Measurements from ENCODE around the gene APBB1IP. TPM values are rescaled to one million over a fixed set of nuclear protein-coding genes. Genes with fewer than 3 reads are reported as not detected.

The APBB1IP gene
- total RNA-seq, 2 donors from 2014 or later: 2.3 to 4.0 TPM

DNA sequence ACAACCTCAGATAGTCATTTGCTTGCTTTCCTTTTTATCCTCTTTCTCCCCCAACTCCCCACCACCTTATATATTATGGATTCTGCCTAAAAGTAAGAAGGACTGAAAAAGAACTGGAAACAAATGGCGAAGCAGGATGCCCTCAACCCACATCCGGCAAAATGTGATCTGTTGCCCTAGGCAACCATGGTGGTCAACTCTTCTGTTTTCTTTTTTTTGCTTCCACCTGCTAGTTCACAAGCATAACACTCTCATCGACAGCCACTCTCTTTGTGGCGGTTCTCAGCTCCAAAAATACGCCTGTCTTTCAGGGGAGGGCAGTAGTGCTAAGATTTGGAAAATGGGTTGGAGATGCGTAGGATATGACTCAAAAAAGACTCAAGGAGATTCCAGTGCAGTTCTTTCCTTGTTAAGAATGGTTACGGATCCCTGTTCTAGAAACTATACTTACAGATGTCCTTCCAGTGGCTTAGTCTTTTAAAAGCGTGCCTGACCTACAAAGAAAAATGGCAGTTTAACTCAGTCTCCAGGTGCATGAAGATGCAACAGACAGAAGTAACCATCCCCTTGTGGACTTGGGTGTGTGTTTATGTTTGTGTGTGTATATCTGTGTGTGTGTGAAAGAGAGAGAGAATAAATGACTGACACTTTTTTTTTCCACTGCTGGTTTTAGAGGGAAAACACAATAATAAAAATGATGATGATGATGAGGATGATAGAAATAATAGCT is 10.7 kb downstream of the APBB1IP start:
- no peak overlapping the region for H3K4me3 ChIP-seq
- ATAC-seq: no peak
- 53 to 77% methylated on average over 8 of the region's 8 CpGs for WGBS, 2 donors
- H3K9me3 ChIP-seq: no peaks in the 10 kb centered on the region
- H3K27ac ChIP-seq: no peak overlapping the region
- intact Hi-C loops (cut with DNase I): no loop called here
- TF ChIP-seq, protein P1, sequence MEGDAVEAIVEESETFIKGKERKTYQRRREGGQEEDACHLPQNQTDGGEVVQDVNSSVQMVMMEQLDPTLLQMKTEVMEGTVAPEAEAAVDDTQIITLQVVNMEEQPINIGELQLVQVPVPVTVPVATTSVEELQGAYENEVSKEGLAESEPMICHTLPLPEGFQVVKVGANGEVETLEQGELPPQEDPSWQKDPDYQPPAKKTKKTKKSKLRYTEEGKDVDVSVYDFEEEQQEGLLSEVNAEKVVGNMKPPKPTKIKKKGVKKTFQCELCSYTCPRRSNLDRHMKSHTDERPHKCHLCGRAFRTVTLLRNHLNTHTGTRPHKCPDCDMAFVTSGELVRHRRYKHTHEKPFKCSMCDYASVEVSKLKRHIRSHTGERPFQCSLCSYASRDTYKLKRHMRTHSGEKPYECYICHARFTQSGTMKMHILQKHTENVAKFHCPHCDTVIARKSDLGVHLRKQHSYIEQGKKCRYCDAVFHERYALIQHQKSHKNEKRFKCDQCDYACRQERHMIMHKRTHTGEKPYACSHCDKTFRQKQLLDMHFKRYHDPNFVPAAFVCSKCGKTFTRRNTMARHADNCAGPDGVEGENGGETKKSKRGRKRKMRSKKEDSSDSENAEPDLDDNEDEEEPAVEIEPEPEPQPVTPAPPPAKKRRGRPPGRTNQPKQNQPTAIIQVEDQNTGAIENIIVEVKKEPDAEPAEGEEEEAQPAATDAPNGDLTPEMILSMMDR (IDR thresholded peaks at IDR 0.05): no peak
- TF ChIP-seq POLR2A (IDR thresholded peaks at IDR 0.05): no peak
- DNase-seq: peak in 1 of 4 donors; percentile 12
- no peaks in the 10 kb centered on the region for H3K36me3 ChIP-seq (replicated peaks in 1 of 2; ENCODE audit: insufficient read depth in 1 of 2, low read depth in 2 of 2)
- no peaks in the 10 kb centered on the region for H3K27me3 ChIP-seq
- no peaks in the 10 kb centered on the region for H3K4me1 ChIP-seq

DNA sequence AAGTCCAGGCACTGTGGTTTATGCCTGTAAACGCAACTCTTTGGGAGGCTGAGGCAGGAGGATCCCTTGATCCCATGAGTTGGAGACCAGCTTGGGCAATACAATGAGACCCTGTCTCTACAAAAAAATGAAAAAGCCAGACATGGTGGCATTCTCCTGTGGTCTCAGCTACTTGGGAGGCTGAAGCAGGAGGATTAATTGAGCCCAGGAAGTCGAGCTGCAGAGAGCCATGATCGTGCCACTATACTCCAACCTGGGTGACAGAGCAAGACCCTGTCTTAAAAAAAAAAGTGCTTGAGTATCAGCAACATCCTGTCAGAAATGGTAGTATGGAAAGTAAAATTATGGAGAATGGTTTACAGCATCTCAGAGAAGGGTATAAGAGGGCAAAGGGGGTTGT is 11.6 kb downstream of the APBB1IP start:
- intact Hi-C loops (cut with DNase I): no loop called here
- no peaks in the 10 kb centered on the region for H3K27me3 ChIP-seq
- no peaks in the 10 kb centered on the region for H3K4me1 ChIP-seq
- TF ChIP-seq POLR2A (IDR thresholded peaks at IDR 0.05): no peak
- TF ChIP-seq, protein P1 (IDR thresholded peaks at IDR 0.05): no peak
- ATAC-seq (no peak), DNase-seq (no peak)
- no peak overlapping the region for H3K4me3 ChIP-seq
- 36 to 45% methylated on average over 3 of the region's 3 CpGs for WGBS, 2 donors
- no peaks in the 10 kb centered on the region for H3K9me3 ChIP-seq
- H3K36me3 ChIP-seq (replicated peaks in 1 of 2; ENCODE audit: insufficient read depth in 1 of 2, low read depth in 2 of 2): no peaks in the 10 kb centered on the region
- no peak overlapping the region for H3K27ac ChIP-seq

DNA sequence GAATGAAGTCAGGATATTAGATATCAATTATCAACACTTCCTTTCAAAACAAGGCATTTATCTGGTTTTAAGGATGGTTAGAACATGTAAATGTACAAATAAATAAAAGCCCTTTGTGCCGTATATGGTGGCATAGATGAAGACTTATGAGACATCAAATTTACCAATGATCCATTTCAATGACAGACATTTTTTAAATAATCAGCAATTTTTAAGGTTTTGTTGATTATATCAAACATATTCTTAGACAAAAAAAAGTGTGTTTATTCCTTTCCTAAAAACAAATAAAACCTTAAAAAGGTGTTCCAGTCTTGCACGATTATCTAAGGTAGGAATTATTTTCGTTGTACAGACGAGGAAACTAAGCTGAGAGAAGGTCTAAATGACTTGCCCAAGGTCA is 13.8 kb downstream of the APBB1IP start:
- Histone ChIP-seq H3K27ac (no peak overlapping the region), H3K27me3 (no peaks in the 10 kb centered on the region), H3K4me1 (no peaks in the 10 kb centered on the region), H3K4me3 (no peak overlapping the region), H3K36me3 (replicated peaks in 1 of 2; ENCODE audit: insufficient read depth in 1 of 2, low read depth in 2 of 2) (no peaks in the 10 kb centered on the region), H3K9me3 (no peaks in the 10 kb centered on the region)
- TF ChIP-seq POLR2A (IDR thresholded peaks at IDR 0.05): no peak
- TF ChIP-seq, protein P1 (IDR thresholded peaks at IDR 0.05): no peak
- intact Hi-C loops (cut with DNase I): no loop called here
- DNase-seq (no peak), ATAC-seq (no peak)
- WGBS, 2 donors: 12 to 16% methylated on average over 4 of the region's 4 CpGs

DNA sequence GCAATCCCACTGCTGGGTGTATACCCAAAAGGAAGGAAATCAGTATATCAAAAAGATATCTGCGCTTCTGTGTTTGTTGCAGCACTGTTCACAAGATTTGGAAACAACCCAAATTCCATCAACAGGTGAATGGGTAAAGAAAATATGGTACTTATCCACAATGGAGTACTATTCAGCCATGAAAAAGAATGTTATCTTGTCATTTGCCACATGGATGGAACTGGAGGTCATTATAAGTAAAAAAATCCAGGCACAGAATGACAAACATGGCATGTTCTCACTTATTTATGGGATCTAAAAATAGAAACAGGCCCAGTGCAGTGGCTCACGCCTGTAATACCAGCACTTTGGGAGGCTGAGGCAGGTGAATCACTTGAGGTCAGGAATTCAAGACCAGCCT is 15.7 kb downstream of the APBB1IP start:
- no peak for DNase-seq
- Histone ChIP-seq H3K27ac (no peak overlapping the region), H3K27me3 (no peaks in the 10 kb centered on the region), H3K36me3 (replicated peaks in 1 of 2; ENCODE audit: insufficient read depth in 1 of 2, low read depth in 2 of 2) (no peaks in the 10 kb centered on the region), H3K4me1 (no peaks in the 10 kb centered on the region), H3K4me3 (no peak overlapping the region), H3K9me3 (no peaks in the 10 kb centered on the region)
- intact Hi-C loops (cut with DNase I): no loop called here
- 51 to 70% methylated on average over 2 of the region's 2 CpGs for WGBS, 2 donors
- no peak for ATAC-seq
- TF ChIP-seq, protein P1 (IDR thresholded peaks at IDR 0.05): no peak
- TF ChIP-seq POLR2A (IDR thresholded peaks at IDR 0.05): no peak

DNA sequence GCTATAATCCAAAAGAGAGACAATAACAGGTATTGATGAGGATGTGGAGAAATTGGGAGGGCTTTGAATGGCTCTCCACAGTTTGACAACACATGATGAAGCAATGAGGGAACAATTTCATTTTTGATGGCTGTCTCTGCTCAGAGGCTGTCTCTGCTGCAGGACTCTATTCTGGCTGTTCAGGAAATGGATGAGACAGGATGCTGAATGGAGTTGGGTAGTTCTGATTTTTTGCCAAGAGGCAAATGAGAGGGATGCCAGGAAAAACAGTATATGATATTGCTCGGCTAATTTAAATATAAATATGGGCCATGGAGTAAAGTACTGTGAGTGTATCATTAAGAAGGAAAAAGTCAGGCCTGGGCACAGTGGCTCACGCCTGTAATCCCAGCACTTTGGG is 16.8 kb downstream of the APBB1IP start:
- 73 to 76% methylated on average over 2 of the region's 2 CpGs for WGBS, 2 donors
- TF ChIP-seq POLR2A (IDR thresholded peaks at IDR 0.05): no peak
- TF ChIP-seq, protein P1 (IDR thresholded peaks at IDR 0.05): no peak
- no peaks in the 10 kb centered on the region for H3K4me1 ChIP-seq
- DNase-seq (no peak), ATAC-seq (no peak)
- no peak overlapping the region for H3K4me3 ChIP-seq
- no peaks in the 10 kb centered on the region for H3K27me3 ChIP-seq
- H3K36me3 ChIP-seq (replicated peaks in 1 of 2; ENCODE audit: insufficient read depth in 1 of 2, low read depth in 2 of 2): no peaks in the 10 kb centered on the region
- no peak overlapping the region for H3K27ac ChIP-seq
- intact Hi-C loops (cut with DNase I): no loop called here
- no peaks in the 10 kb centered on the region for H3K9me3 ChIP-seq
